GM21390 (cell line): ENCODE measurements around the gene PARD6B.
"Not testable (repeated sequence)": the region's sequence is repeated elsewhere in the genome, so short reads cannot be mapped to it uniquely, and the experiment has no call there.

Source experiments
- ATAC-seq: cut with Tn5 transposase; IDR thresholded peaks from one replicate; pipeline ENCODE4 v1.9.1; 2021; ENCODE audit not compliant: unreplicated experiment

The PARD6B gene

DNA sequence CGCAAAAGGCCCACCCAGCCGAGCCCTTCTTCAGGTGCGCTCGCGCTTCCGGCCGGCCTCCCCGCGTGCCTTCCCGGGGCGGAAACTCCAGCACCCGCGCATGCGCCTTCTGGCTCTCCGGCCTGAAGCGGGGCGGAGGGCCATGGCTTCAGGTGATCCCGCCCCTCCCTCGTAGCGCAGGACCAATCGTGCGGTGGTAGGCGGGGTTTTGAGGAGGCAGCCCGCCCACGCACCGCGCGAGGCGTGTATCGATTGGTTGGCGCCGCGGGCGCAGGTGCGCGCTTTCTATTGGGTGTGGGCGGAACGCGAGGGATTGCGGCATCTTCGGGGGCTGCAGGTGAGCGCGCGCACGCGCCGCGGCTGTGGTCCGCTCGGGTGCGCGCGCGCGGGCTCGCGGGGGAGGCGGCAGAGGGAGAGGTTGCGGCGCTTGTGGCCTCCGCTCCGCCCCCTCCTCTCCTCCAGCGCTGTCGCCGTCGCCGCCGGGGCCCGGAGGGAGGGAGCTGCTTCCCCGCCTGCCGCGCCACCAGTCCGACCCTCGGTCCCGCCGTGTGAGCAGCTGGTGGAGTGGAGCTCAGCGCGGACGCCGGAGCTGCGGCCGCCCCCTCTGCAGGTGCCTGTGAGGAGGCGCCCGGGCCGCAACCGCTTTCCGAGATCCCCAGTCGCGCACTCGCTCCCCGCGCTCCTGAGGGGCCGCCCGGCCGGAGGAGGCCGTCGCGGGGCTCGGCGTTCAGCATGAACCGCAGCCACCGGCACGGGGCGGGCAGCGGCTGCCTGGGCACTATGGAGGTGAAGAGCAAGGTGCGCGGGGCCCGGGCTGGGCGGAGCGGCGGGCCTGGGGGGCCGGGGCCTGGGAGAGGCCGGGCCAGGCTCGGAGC lies at the start of gene PARD6B:
TSS of gene PARD6B (plus strand) at position 526 of the 875 bp plus-strand sequence. CDS start at position 733, 207 bp downstream.
- peak; percentile 85 for ATAC-seq

DNA sequence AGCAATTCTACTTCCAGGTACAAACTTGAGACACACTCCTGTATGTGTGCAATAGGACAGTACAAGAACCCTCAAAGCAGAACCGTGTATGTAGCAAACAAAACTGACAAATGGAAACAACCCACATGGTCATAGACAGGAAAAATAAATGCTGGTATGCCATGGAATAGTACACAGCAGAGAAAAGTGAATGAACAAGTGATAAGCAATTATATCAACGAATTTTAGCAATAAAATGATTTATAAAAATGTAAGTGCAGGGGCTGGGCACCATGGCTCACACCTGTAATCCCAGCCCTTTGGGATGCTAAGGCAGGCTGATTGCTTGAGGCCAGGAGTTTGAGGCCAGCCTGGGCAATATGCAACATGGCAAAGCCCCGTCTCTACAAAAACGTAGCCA lies 49.3 kb upstream of the PARD6B start:
- ATAC-seq = no peak

- ATAC-seq = no peak
These were observed 48.3 kb upstream of the PARD6B start for GRCh38 chr20:50682947-50683530.

- no peak for ATAC-seq
These were observed 47.8 kb upstream of the PARD6B start for GRCh38 chr20:50683570-50683969.

DNA sequence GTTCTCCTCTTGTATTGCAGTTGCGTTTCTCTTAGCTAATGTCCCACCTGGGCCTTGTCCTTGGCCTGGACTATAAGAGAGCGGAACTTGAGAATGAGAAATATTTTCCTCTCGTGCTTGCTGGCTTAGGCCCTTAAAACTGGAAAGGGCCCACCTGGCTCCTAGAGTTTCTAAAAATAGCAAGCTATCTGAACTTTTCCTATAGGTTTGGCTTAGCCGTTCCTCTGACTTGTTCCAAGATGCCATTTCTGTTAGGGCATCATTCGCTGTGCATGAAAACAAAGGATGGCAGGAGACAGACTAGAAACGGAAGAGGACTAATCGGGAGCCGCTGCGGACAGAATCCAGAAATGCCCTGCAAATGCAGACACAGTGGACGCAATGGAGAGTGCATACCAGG lies 44.6 kb upstream of the PARD6B start:
- ATAC-seq = no peak

- ATAC-seq = no peak
These were observed 43.0 kb upstream of the PARD6B start for GRCh38 chr20:50688256-50688975.

GRCh38 chr20:50689864-50690649 lies 41.3 kb upstream of the PARD6B start:
- no peak for ATAC-seq

DNA sequence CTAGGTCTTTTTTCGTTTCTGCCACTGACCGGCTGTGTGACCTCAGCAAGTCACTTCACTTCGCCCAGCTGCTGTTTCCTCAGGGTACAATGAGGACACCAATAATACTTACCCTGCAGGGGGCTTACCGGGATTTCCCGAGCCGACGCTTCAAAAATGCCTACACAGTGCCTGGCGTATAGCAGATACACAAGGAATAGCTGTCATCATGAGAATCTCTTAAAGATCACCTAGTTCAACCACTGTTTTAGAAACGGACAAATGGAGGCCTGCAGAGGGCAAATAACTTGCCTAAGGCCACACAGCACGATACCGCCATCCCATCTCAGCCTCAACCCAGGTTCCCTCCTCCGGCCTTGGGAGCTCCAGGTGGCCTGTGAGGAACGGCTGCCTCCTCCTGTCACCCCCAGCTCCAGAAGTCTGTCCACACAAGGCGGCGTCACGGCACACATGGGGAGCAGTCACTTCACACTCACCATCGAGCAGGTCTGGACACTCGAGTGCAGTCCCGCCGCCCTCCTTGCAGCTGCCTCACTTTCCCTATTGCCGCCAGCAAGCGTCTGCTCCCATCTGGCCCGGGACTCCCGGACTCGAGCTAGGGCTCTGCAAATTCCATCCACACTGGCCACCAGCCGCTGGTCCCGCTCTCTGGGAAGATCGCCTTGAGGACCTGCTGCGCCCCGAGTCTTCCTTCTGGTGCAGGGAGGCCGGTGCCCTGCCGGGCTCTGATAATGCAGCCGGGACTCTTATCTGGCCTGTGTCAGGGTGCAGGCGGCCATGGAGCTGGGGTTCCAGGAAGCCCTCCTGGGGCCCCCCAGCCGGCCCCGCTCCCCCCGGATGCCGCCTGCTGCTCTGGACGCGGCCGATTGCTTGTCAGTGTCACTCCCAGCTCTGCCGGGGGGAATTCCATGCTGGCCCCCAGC lies 40.5 kb upstream of the PARD6B start, which contains the start of gene RIPOR3:
TSS of gene RIPOR3 (minus strand) at position 893 of the 923 bp plus-strand sequence. CDS start at position 479, 414 bp downstream.
- ATAC-seq = no peak

DNA sequence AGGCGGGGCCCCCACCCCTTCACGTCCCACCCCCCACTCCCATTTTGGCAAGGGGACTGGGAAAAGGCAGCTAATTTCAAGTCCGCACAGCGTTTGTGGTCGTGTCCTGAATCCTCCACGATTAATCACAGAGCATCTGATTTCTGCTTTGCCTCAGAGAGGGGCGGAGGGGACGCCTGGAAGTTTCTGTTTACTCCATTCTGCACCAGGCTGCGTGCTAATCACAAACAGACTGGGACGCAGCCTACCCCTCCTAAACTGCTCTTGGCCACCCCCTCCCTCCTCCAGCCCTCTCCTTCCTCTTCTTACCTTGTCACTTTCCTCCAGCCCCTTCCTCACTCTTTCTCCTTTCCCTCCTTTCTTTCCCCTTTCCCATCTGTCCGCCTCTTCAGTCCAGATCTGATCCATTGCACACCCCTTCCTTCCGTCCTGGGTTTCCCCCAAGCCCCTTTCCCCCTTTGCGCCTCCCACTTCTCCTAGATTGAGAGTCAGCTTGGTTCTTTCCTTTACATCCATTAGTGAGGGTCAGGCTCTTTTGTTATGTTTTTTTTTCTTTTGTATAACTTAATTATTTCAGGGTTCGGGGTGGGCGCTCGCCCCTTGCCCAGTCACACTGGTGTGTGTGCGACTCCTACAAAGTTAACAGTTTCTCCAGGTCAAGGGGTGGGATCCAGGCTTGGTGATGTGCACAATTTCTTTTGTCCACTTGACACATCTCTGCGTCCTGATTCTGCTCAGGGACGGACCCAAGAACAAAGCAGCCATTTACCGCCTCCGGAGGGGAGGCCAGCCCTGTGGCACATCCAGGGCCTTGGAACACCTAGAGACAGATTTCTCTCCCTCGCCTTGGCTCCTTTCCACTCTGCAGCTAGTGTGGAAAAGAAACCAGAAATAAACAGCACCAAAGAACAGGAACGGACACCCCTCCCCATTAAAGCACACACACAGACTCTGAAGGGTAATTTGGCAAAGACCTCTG lies 39.5 kb upstream of the PARD6B start:
- ATAC-seq = no peak

GRCh38 chr20:50692552-50692933 lies 38.8 kb upstream of the PARD6B start:
- ATAC-seq = no peak

- no peak for ATAC-seq
These were observed 38.4 kb upstream of the PARD6B start for GRCh38 chr20:50693001-50693400.

DNA sequence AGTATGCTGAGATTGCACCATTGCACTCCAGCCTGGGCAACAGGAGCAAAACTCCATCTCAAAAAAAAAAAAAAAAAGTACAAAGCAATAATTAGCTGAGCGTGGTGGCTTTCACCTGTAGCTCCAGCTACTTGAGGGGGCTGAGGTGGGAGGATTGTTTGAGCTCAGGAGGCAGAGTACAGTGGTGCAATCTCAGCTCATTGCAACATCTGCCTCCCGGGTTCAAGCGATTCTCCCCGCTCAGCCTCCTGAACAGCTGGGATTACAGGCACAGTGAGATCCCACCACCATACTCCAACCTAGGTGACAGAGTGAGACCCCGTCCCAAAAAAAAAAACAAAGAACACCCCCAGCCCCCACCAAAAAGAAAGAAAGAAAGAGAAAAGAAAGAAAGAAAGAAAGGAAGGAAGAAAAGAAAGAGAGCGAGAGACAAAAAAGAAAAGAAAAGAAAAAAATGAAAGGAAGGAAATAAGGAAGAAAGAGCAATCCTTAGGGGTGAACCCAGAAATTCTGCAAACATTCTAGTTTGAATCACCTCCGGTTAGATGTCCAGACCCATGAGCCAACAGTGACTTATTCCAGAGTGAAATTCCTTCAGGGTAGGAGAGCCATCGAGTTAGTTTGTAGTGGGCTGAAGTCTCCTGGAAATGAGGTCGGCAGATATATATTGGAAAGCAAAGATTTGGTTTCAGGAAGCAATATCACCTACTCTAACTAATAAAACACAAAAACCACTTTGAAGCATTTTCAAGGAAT lies 36.8 kb upstream of the PARD6B start:
- no peak for ATAC-seq

- ATAC-seq = no peak
These were observed 36.1 kb upstream of the PARD6B start for GRCh38 chr20:50695135-50695872.

- ATAC-seq = not testable (repeated sequence)
These were observed 33.1 kb upstream of the PARD6B start for GRCh38 chr20:50698255-50698654.

- no peak for ATAC-seq
These were observed 31.7 kb upstream of the PARD6B start for GRCh38 chr20:50699688-50700087.

GRCh38 chr20:50701041-50701963 lies 30.1 kb upstream of the PARD6B start:
- ATAC-seq = no peak
